ENCODE results near the gene SRGAP2C.
"Not testable (repeated sequence)": the region's sequence is repeated elsewhere in the genome, so short reads cannot be mapped to it uniquely, and the experiment has no call there.

The SRGAP2C gene

DNA sequence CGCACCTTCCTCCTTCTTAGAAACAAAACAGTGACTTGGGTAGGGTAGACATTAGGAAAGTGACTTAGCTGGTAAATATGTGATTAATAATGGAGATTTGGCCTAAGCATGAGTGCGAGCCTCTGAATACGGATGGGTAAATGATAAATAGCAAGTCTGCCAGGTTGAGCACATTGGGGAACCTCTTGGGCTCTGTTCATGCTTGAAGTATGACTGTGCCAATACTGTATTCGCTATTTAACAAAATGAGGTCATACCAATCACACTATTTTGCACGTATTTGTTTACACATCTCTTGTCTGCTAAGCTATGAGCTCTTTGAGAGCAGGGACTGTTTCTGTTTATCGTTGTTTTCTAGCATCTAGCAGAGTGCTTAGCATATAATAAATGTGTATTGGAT is 23.6 kb downstream of the SRGAP2C start:
- not testable (repeated sequence) for H3K27ac ChIP-seq (ENCODE audit: low read depth, low read length); H3K4me3 ChIP-seq (ENCODE audit: insufficient read depth, low read length, poor library complexity, severe bottlenecking); H4K20me1 ChIP-seq (ENCODE audit: low read depth, low read length); H3F3A ChIP-seq (ENCODE audit: insufficient read depth); H3K9ac ChIP-seq (ENCODE audit: low read length); H2AFZ ChIP-seq (ENCODE audit: low read depth, low read length, severe bottlenecking); H3K27me3 ChIP-seq (ENCODE audit: low read length); H3K9me2 ChIP-seq (replicated peaks; ENCODE audit: insufficient read depth, low read length); H3K36me3 ChIP-seq (ENCODE audit: low read length); H3K79me2 ChIP-seq (ENCODE audit: insufficient read depth, low read length); H3K4me2 ChIP-seq (ENCODE audit: low read depth, low read length, poor library complexity, severe bottlenecking); H3K9me3 ChIP-seq (ENCODE audit: insufficient read depth, low read length)

DNA sequence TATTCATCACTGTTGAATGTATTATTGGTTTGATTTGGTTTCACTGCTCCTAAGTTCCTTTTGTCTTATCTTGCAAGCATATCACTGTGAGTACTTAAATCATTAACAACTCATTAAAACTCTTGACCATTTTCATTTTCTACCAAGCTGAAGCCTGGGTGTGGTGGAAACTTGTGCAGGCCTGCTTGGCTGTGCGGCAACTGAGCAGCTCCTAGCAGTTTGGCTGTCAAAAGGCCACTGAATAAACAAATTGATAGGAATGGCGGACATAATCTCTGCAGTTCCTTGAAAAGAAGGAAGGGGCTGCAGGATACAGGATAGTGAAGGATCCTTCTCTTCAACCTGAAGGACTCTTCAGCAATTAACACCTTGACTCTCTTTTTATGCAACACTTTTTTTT is 26.0 kb downstream of the SRGAP2C start:
- not testable (repeated sequence) for H3F3A ChIP-seq (ENCODE audit: insufficient read depth); H3K79me2 ChIP-seq (ENCODE audit: insufficient read depth, low read length); H2AFZ ChIP-seq (ENCODE audit: low read depth, low read length, severe bottlenecking); H3K4me3 ChIP-seq (ENCODE audit: insufficient read depth, low read length, poor library complexity, severe bottlenecking); H3K4me2 ChIP-seq (ENCODE audit: low read depth, low read length, poor library complexity, severe bottlenecking); H3K27me3 ChIP-seq (ENCODE audit: low read length); H4K20me1 ChIP-seq (ENCODE audit: low read depth, low read length); H3K36me3 ChIP-seq (ENCODE audit: low read length); H3K27ac ChIP-seq (ENCODE audit: low read depth, low read length); H3K9me2 ChIP-seq (replicated peaks; ENCODE audit: insufficient read depth, low read length); H3K9ac ChIP-seq (ENCODE audit: low read length); H3K9me3 ChIP-seq (ENCODE audit: insufficient read depth, low read length)

DNA sequence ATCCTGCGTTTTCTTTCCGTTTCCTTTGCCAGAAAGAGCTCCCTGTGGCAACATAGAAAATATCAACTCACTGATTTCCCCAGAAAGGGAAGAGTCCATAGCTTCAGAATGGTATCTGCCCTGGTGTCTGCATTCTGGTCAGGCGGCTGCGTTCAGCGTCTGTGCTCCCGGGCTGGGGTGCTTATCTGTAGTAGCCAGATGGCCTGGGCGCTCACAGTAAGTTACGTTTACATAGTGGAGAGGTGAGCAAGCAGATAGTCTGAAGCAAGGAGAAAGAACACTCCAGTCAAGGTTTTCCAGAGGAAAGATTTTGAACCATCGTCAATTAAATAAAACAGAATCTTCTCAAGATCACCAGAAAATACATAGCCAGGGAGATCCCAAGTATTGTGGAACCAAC is 28.7 kb downstream of the SRGAP2C start:
- H3K9me2 ChIP-seq (replicated peaks; ENCODE audit: insufficient read depth, low read length); H3K36me3 ChIP-seq (ENCODE audit: low read length); H3K4me3 ChIP-seq (ENCODE audit: insufficient read depth, low read length, poor library complexity, severe bottlenecking); H3K4me2 ChIP-seq (ENCODE audit: low read depth, low read length, poor library complexity, severe bottlenecking); H4K20me1 ChIP-seq (ENCODE audit: low read depth, low read length); H3K9ac ChIP-seq (ENCODE audit: low read length); H3K79me2 ChIP-seq (ENCODE audit: insufficient read depth, low read length); H3F3A ChIP-seq (ENCODE audit: insufficient read depth); H3K27me3 ChIP-seq (ENCODE audit: low read length); H2AFZ ChIP-seq (ENCODE audit: low read depth, low read length, severe bottlenecking); H3K27ac ChIP-seq (ENCODE audit: low read depth, low read length); H3K9me3 ChIP-seq (ENCODE audit: insufficient read depth, low read length): not testable (repeated sequence)

DNA sequence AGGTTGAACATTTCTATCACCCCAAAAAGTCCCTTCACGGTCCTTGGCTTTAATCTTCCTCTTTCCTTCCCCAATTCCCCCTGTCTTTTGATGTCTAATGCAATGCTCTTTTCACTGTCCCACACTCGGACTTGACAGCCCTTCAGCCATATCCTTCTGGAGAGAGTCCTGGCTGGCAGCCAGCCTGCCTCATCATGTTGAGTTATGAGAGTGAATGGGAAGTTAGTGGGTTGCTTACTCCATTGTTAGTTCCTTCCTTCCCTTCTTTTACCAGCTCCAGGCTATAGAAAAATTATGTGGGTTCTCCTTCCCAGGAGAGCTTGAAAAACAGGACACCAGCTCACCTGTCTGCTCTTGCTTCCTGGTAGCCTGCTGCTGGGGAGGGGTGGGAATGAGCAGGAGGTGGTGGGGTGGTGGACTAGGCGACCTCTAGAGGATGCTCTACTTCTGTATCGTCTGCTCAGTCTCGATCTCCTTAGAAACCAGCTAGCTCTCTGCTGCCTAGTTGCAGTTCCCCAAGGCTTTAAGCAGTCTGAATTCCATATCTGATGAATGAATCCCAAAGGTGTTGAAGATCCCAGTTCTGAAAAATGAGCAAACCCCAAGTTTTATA is 29.9 kb downstream of the SRGAP2C start:
- H3K4me2 ChIP-seq (ENCODE audit: low read depth, low read length, poor library complexity, severe bottlenecking); H2AFZ ChIP-seq (ENCODE audit: low read depth, low read length, severe bottlenecking); H3K4me3 ChIP-seq (ENCODE audit: insufficient read depth, low read length, poor library complexity, severe bottlenecking); H3K79me2 ChIP-seq (ENCODE audit: insufficient read depth, low read length); H3K27me3 ChIP-seq (ENCODE audit: low read length); H3K9me2 ChIP-seq (replicated peaks; ENCODE audit: insufficient read depth, low read length); H3K36me3 ChIP-seq (ENCODE audit: low read length); H3K9me3 ChIP-seq (ENCODE audit: insufficient read depth, low read length); H3K27ac ChIP-seq (ENCODE audit: low read depth, low read length); H3K9ac ChIP-seq (ENCODE audit: low read length); H3F3A ChIP-seq (ENCODE audit: insufficient read depth); H4K20me1 ChIP-seq (ENCODE audit: low read depth, low read length): not testable (repeated sequence)

DNA sequence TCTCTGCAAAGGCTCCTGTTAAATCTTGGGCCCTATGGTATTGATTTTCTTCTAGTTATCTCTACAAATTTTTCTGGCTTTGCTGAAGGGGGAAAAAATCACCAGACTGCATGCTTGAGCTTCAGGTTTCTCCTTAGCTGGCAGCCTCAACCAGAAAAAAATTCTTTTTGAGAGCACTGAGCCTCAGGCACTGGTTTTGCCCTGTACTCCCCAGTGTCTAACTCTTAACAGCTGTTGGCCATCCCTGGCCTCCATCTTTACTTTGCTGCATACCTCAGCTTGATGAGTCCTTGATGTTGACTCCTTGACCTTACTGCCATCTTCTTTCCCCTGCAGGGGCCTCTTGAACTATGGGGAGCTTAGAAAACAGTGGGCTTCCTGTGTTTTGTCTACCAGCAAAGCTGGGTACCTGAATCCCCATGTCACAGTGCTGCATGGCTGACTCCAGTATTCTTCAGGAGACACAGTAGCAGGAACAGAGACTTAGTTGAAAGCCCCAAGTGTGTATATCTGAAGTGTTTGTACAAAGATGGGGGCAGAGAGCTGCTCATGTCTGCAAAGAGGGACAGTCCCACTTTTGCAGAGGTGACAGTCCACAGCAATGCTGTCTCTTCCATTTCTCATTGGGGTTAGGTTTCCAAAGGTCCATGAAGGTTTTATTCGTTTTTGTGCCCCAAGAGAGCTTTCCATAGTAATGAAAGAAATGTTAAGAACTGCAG is 31.1 kb downstream of the SRGAP2C start:
- H3F3A ChIP-seq (ENCODE audit: insufficient read depth): not testable (repeated sequence)

DNA sequence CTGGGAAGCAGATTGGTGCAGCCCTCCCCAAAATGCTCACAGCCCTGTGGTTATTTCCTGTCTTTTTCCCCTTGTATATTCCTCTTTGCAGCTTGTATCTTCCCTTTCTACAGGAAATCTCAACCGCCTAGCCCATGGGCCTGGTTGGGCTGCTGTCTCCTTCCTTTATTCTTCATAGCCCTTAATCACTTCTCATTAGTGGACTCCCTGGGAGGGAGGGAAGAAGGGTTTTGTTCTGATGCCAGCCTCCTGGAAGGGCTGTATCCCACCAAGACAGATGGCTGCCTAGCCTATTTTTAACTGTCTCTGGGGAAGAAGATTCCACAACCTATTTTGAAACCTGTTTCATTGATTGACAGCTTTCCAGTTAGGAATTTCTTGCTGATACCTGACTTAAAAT is 31.9 kb downstream of the SRGAP2C start:
- H3K4me2 ChIP-seq (ENCODE audit: low read depth, low read length, poor library complexity, severe bottlenecking); H4K20me1 ChIP-seq (ENCODE audit: low read depth, low read length); H3K9me3 ChIP-seq (ENCODE audit: insufficient read depth, low read length); H3K9me2 ChIP-seq (replicated peaks; ENCODE audit: insufficient read depth, low read length); H3K36me3 ChIP-seq (ENCODE audit: low read length); H3F3A ChIP-seq (ENCODE audit: insufficient read depth); H3K9ac ChIP-seq (ENCODE audit: low read length); H3K4me3 ChIP-seq (ENCODE audit: insufficient read depth, low read length, poor library complexity, severe bottlenecking); H3K79me2 ChIP-seq (ENCODE audit: insufficient read depth, low read length); H2AFZ ChIP-seq (ENCODE audit: low read depth, low read length, severe bottlenecking); H3K27me3 ChIP-seq (ENCODE audit: low read length); H3K27ac ChIP-seq (ENCODE audit: low read depth, low read length): not testable (repeated sequence)

More for the DNA sequence above, 31.1 kb downstream of the SRGAP2C start:
- H2AFZ ChIP-seq (ENCODE audit: low read depth, low read length, severe bottlenecking); H3K36me3 ChIP-seq (ENCODE audit: low read length); H3K27me3 ChIP-seq (ENCODE audit: low read length); H3K9me2 ChIP-seq (replicated peaks; ENCODE audit: insufficient read depth, low read length); H3K27ac ChIP-seq (ENCODE audit: low read depth, low read length); H3K4me3 ChIP-seq (ENCODE audit: insufficient read depth, low read length, poor library complexity, severe bottlenecking); H3K4me2 ChIP-seq (ENCODE audit: low read depth, low read length, poor library complexity, severe bottlenecking); H3K9ac ChIP-seq (ENCODE audit: low read length); H3K79me2 ChIP-seq (ENCODE audit: insufficient read depth, low read length); H4K20me1 ChIP-seq (ENCODE audit: low read depth, low read length); H3K9me3 ChIP-seq (ENCODE audit: insufficient read depth, low read length): not testable (repeated sequence)

DNA sequence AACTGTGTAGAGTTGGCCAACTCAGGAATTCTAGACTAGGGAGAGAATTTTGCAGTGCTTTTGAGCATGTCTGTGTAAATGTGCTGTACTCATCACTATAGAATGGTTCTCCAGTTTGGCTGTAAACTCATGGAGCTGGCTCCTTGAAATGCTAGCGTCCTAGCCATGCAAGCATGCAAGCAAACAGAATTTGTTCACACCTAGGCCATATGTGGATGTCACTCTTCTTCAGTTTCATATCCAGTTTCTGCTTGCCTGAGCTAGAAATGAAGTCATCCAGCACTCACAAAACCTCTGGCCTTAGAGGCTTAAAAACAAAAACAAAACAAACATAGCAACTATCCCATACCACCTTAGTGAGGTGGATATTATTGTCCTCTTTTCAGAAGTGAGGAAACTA is 37.0 kb downstream of the SRGAP2C start:
- not testable (repeated sequence) for H3K27ac ChIP-seq (ENCODE audit: low read depth, low read length); H3K4me2 ChIP-seq (ENCODE audit: low read depth, low read length, poor library complexity, severe bottlenecking); H3K4me3 ChIP-seq (ENCODE audit: insufficient read depth, low read length, poor library complexity, severe bottlenecking); H2AFZ ChIP-seq (ENCODE audit: low read depth, low read length, severe bottlenecking); H3K79me2 ChIP-seq (ENCODE audit: insufficient read depth, low read length); H3K36me3 ChIP-seq (ENCODE audit: low read length); H3K27me3 ChIP-seq (ENCODE audit: low read length); H4K20me1 ChIP-seq (ENCODE audit: low read depth, low read length); H3K9me3 ChIP-seq (ENCODE audit: insufficient read depth, low read length); H3F3A ChIP-seq (ENCODE audit: insufficient read depth); H3K9me2 ChIP-seq (replicated peaks; ENCODE audit: insufficient read depth, low read length); H3K9ac ChIP-seq (ENCODE audit: low read length)

DNA sequence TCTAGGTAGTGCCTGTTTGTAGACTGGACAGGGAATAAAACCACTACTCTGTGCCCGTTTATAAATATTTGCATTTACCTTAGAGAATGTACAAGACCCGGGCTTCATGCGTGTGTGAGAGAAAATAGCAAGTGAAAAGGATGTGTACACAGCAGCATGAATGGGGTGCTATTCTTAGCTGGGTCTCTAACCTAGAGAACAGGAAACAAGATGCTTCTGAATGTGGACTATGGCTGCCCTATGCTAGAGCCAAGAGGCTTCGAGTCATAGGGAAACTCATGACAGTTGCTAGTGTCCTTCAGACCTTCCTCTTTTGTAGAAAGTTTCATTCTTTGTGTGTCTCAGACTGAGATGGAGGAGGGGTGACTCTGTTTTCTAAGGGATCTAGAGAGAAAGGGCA is 39.9 kb downstream of the SRGAP2C start:
- H3F3A ChIP-seq (ENCODE audit: insufficient read depth); H3K4me3 ChIP-seq (ENCODE audit: insufficient read depth, low read length, poor library complexity, severe bottlenecking); H3K36me3 ChIP-seq (ENCODE audit: low read length); H3K9me3 ChIP-seq (ENCODE audit: insufficient read depth, low read length); H3K79me2 ChIP-seq (ENCODE audit: insufficient read depth, low read length); H4K20me1 ChIP-seq (ENCODE audit: low read depth, low read length); H3K9me2 ChIP-seq (replicated peaks; ENCODE audit: insufficient read depth, low read length); H2AFZ ChIP-seq (ENCODE audit: low read depth, low read length, severe bottlenecking); H3K27me3 ChIP-seq (ENCODE audit: low read length); H3K4me2 ChIP-seq (ENCODE audit: low read depth, low read length, poor library complexity, severe bottlenecking); H3K27ac ChIP-seq (ENCODE audit: low read depth, low read length); H3K9ac ChIP-seq (ENCODE audit: low read length): not testable (repeated sequence)

Data from SU-DHL-6 (cell line).